ENCODE data around the gene C5AR2.
"Not testable (repeated sequence)": the region's sequence is repeated elsewhere in the genome, so short reads cannot be mapped to it uniquely, and the experiment has no call there.

C5AR2 gene

GRCh38 chr19:47365455-47365854, 33.5 kb downstream of the C5AR2 start:
- not testable (repeated sequence) for DNase-seq

GRCh38 chr19:47370045-47370611, 38.2 kb downstream of the C5AR2 start:
- DNase-seq = no peak

DNA sequence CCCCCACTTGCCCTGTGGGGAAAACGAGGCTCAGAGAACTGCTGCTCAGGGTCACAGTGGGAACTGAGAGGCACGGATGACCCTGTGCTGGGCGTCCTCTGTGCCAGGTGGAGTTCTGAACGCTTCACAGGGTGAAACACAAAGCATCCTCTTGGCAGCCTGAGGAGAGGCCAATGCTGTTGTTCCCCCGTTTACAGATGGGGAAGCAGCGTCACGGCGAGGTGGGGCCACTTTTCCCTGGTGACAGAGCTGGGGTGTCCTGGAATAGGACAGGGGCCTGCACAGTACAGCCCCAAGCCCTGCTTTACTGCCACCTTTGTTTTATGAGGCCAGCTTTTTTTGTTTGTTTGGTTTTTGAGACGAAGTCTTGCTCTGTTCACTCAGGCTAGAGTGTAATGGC, 39.3 kb downstream of the C5AR2 start:
- no peak for DNase-seq

GRCh38 chr19:47372603-47373002, 40.6 kb downstream of the C5AR2 start:
- no peak for DNase-seq

DNA sequence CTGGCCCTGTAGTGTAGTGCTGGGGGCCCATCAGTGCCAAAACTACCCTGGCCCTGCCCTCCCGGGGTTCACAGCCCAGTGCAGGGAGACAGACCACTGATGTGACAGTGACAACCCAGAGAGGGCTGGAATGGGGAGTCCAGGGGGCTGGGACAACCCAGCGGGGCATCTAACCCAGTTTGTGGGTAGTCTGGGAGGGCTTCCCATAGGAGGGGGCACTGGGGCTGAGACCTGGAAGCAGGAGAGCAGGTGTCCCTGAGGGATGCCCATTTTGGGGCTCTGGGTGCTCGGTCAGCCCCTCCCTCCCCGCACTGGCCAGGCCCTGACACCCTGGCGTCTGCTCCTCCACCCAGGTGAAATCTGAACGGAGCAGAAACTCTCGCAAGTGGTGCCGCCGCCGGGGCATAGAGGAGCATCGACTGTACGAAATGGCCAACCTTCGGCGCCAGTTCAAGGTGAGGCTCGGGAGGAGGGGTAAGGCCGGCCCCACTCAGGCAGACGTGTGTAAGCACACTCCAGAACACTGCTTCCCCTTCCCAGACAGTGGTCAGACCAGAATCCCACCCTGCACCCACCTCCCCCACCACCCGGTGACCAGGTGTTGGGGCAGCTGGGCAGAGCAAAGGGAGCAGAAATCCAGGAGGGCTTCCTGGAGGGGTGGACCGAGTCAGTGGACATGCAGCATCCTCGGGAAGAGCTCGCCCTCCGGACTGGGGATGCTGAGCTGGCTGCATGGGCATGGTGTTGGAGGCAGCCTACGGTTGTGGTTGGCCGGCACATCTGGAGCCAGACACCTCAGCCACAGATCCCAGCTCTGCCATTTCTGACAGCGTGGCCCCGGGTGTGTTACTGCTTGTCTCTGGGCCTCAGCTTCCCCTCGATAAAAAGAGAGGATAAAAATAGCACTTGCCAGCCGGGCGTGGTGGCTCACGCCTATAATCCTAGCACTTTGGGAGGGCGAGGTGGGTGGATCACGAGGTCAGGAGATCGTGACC, 41.6 kb downstream of the C5AR2 start:
- no peak for DNase-seq

GRCh38 chr19:47374876-47375693, 43.1 kb downstream of the C5AR2 start:
- no peak for DNase-seq

GRCh38 chr19:47375694-47376588, 44.0 kb downstream of the C5AR2 start:
- DNase-seq = no peak

- DNase-seq = no peak
Observed at GRCh38 chr19:47376589-47377144, 44.7 kb downstream of the C5AR2 start.

- no peak for DNase-seq
Observed at GRCh38 chr19:47377208-47377701, 45.3 kb downstream of the C5AR2 start.

DNA sequence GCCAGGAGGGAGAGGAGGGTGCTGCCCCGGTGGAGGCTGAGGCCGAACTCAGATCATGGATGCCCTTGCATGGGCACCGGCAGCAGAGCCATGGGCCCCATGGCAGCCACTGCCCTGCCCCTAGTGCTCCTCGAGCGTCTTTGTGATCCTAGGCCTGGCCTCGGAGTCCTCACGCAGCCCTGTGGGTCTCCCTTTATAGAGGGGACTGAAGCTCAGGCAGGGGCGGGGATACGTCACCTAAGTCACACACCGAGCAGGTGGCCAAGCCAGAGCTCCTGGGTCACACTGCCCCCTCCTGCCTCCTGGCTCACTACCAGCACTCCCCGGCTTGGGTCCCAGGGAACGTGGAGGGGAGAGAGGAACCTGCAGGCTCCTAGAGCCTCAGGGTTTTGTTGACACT, 45.8 kb downstream of the C5AR2 start:
- no peak for DNase-seq

DNA sequence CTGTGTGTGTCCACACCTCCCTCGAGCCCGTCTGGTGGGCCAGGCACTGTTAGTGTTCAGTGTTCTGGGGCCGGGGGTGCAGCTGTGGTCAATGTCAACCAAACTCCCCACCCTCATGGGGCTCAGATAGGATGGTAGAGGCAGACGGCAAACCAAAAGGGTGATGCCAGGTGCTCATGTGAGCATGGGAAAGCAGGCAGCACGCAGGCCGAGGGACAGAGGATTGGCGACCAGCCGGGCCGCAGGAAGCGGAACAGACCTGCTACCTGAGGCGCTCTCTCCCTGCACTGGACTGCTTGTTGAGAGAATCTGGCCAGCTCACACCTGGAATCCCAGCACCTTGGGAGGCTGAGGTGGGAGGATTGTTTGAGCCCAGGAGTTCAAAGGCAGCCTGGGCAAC, 46.3 kb downstream of the C5AR2 start:
- no peak for DNase-seq

GRCh38 chr19:47379381-47379938, 47.5 kb downstream of the C5AR2 start:
- no peak for DNase-seq

GRCh38 chr19:47380559-47380958, 48.6 kb downstream of the C5AR2 start:
- no peak for DNase-seq

- DNase-seq = no peak
Observed at GRCh38 chr19:47381121-47381520, 49.1 kb downstream of the C5AR2 start.

GRCh38 chr19:47381653-47382279, 49.8 kb downstream of the C5AR2 start:
- DNase-seq = no peak

- not testable (repeated sequence) for DNase-seq
Observed at GRCh38 chr19:47383890-47384289, 51.9 kb downstream of the C5AR2 start.

- DNase-seq = not testable (repeated sequence)
Observed at GRCh38 chr19:47384533-47384932, 52.6 kb downstream of the C5AR2 start.

- DNase-seq = not testable (repeated sequence)
Observed at GRCh38 chr19:47386582-47386981, 54.6 kb downstream of the C5AR2 start.

DNA sequence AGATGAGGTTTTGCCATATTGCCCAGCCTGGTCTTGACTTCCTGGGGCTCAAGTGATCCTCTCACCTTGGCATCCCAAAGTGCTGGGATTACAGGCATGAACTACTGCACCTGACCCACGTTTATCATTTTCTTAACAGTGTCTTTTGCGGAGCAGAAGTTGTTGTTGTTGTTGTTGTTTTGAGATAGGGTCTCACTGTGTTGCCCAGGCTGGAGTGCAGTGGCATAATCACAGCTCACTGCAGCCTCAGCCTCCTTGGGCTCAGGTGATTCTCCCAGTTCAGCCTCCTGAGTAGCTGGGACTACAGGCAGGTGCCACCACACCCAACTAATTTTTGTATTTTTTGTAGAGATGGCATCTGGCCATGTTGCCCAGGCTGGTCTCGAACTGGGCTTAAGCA, 55.6 kb downstream of the C5AR2 start:
- not testable (repeated sequence) for DNase-seq

- DNase-seq = not testable (repeated sequence)
Observed at GRCh38 chr19:47388721-47389120, 56.7 kb downstream of the C5AR2 start.

GRCh38 chr19:47389150-47389556, 57.2 kb downstream of the C5AR2 start:
- no peak for DNase-seq
